ENCODE results near the gene BAD.

Gene BAD

DNA sequence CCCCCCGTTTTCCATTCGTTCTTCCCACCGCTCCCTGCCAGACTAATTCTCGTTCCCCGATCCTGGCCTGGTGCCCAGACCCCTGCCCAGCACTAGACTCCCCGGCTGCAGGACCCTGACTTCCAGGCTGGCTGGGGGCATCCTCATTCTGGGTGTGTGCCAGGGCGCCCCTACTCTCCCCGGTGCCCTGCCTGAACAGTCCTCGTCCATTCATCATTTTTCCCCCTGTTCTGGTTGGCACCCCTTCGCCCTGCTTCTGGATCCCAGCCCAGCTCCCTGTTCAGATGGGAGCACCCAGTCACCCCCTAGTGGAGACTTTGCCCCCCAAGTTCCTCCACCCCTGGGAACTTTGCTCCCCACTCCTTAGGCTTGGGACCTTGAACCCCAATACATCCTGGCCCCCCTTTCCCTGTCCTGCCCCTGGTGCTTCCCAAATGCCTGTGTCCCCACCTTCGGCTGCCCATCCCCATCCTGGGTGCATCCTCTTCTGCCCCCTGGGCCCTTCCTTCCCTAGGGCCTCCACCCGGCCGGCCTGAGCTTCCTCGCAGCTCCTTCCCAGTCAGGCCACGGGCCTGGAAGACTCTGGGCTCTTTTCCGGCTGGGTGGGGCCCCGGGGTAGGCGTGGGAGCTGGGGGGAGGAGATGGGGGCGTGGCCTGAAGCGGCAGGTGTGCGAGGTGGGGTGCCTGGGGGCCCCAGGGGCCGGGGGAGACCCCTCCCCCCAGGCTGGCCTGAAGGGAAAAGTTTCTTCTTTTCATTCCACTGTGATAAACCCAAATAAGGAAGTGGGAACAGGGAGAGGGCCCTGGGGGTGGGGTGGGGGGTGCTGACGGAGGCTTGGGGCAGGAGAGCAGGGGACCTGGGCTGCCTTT is 32.2 kb downstream of the BAD start:
- TF ChIP-seq, protein P1, sequence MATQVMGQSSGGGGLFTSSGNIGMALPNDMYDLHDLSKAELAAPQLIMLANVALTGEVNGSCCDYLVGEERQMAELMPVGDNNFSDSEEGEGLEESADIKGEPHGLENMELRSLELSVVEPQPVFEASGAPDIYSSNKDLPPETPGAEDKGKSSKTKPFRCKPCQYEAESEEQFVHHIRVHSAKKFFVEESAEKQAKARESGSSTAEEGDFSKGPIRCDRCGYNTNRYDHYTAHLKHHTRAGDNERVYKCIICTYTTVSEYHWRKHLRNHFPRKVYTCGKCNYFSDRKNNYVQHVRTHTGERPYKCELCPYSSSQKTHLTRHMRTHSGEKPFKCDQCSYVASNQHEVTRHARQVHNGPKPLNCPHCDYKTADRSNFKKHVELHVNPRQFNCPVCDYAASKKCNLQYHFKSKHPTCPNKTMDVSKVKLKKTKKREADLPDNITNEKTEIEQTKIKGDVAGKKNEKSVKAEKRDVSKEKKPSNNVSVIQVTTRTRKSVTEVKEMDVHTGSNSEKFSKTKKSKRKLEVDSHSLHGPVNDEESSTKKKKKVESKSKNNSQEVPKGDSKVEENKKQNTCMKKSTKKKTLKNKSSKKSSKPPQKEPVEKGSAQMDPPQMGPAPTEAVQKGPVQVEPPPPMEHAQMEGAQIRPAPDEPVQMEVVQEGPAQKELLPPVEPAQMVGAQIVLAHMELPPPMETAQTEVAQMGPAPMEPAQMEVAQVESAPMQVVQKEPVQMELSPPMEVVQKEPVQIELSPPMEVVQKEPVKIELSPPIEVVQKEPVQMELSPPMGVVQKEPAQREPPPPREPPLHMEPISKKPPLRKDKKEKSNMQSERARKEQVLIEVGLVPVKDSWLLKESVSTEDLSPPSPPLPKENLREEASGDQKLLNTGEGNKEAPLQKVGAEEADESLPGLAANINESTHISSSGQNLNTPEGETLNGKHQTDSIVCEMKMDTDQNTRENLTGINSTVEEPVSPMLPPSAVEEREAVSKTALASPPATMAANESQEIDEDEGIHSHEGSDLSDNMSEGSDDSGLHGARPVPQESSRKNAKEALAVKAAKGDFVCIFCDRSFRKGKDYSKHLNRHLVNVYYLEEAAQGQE (IDR thresholded peaks at IDR 0.05; ENCODE audit: insufficient read depth in 1 of 2, low read depth in 2 of 2, low read length in 2 of 2): no peak
- TF ChIP-seq POLR2AphosphoS5 (IDR thresholded peaks at IDR 0.05; ENCODE audit: low read depth, low read length): peak; percentile 84; the same call in 1 of the 2 replicates
- TF ChIP-seq FOXP2 (optimal IDR thresholded peaks at IDR 0.05; ENCODE audit: borderline replicate concordance, extremely low read depth, extremely low read length, insufficient read depth): no peak
- TF ChIP-seq TAF1 (IDR thresholded peaks at IDR 0.05; ENCODE audit: borderline replicate concordance, insufficient read depth, low read length): peak; percentile 50; the same call in 1 of the 2 replicates
- peak; percentile 48; the same call in 1 of the 2 replicates for TF ChIP-seq SIN3A (IDR thresholded peaks at IDR 0.05; ENCODE audit: borderline replicate concordance, insufficient read depth, low read length)

DNA sequence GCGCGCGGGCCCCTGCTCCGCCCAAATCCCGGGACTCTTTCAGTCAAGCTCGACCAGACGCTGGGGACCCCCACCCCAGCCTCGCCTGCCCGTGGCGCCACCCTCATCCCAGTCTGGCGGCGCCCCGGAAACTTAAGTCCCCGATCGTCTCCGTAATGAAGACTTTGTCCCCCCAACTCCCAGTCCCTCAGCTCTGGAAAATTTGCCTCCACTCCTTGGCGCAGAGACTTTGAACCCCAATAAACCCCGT is 32.8 kb downstream of the BAD start:
- TF ChIP-seq TAF1 (IDR thresholded peaks at IDR 0.05; ENCODE audit: borderline replicate concordance, insufficient read depth, low read length): no peak
- TF ChIP-seq SIN3A (IDR thresholded peaks at IDR 0.05; ENCODE audit: borderline replicate concordance, insufficient read depth, low read length): 0 out of 2 replicates have a peak, but pooled peaks have one; percentile 0

DNA sequence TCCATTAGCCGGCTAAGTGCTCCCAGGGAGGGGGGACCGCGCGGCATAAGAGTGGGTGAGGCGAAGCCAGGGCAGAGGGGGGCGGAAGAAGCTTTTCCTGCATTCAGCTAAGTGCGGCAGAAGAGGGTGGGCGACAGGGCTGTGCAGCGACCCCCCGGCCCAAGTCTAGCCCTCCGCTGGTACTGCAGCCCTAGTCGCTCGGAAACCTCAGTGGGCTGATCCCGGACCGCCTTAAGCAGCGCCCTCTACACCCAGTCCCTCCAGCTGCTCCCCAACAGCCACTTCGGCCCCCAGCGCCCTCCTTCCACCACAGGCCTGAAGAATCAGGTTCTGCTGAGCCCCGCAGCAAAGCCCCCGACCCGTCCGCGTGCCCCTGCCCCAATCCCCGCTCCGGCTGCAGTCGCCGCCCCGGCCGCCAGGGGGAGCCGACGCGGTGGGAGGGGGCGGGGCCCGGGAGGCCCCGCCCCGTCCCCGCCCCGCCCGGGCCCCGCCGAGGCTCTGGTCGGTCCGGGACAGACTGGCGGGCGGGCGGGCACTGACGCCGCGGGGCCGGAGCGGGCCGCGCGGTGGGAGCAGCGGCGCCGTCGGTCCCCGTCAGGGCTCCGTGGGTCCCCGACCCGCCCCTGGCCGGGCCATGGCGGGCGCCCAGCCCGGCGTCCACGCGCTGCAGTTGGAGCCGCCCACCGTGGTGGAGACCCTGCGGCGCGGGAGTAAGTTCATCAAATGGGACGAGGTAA is 33.3 kb downstream of the BAD start, which contains the start of gene PLCB3:
PLCB3 (plus strand) TSS at position 515 of the 737 bp plus-strand sequence; CDS start at position 635, 120 bp downstream.
- TF ChIP-seq TAF1 (IDR thresholded peaks at IDR 0.05; ENCODE audit: borderline replicate concordance, insufficient read depth, low read length) (peak; percentile 61; the same call in 1 of the 2 replicates), FOXP2 (optimal IDR thresholded peaks at IDR 0.05; ENCODE audit: borderline replicate concordance, extremely low read depth, extremely low read length, insufficient read depth) (no peak), POLR2AphosphoS5 (IDR thresholded peaks at IDR 0.05; ENCODE audit: low read depth, low read length) (peak; percentile 39; the same call in 1 of the 2 replicates), SIN3A (IDR thresholded peaks at IDR 0.05; ENCODE audit: borderline replicate concordance, insufficient read depth, low read length) (peak; percentile 7; the same call in 1 of the 2 replicates)
- TF ChIP-seq, protein P1 (IDR thresholded peaks at IDR 0.05; ENCODE audit: insufficient read depth in 1 of 2, low read depth in 2 of 2, low read length in 2 of 2): peak in 1 of 2 experiments; percentile 58; a peak in 1 of 4 replicates

DNA sequence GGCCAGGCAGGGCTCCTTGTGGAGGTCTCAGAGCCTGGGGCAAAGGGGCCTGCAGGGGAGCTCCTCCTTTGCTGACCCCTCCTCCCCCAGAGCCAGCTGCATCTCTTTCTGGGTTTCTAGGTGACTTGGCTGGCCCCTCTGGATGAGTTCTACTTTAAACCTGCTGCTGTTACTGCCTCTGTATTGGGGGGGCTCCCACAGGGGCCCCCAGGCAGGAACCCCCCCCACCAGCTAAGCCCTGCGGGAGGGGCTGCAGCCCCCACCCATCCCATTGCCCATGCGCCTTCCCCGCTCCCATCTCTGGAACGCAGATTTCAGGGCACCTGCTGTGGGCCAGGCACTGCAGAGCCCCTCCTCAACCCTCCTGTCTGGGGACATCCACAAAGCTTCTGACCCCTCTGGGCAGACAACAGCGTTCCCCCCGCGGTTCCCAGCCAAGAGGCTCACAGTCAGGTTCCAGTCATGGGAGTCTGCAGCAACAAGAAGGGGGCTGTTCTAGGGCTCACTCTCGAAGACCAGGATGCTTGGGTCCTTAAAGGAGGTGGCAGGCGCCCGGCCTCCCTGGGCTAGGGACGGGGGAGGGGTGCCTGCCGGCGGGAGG is 34.0 kb downstream of the BAD start:
- TF ChIP-seq FOXP2 (optimal IDR thresholded peaks at IDR 0.05; ENCODE audit: borderline replicate concordance, extremely low read depth, extremely low read length, insufficient read depth) (no peak), TAF1 (IDR thresholded peaks at IDR 0.05; ENCODE audit: borderline replicate concordance, insufficient read depth, low read length) (no peak), POLR2AphosphoS5 (IDR thresholded peaks at IDR 0.05; ENCODE audit: low read depth, low read length) (no peak), SIN3A (IDR thresholded peaks at IDR 0.05; ENCODE audit: borderline replicate concordance, insufficient read depth, low read length) (no peak)
- TF ChIP-seq, protein P1 (IDR thresholded peaks at IDR 0.05; ENCODE audit: insufficient read depth in 1 of 2, low read depth in 2 of 2, low read length in 2 of 2): no peak

Measured in PFSK-1 (cell line).